Measurements from ENCODE around the gene DAO.

- no peak for TF ChIP-seq CTCF (conservative IDR thresholded peaks at IDR 0.05 in 1 of 2, IDR thresholded peaks at IDR 0.05 in 1 of 2; ENCODE audit: low read depth in 1 of 2, low read length in 2 of 2)
- no peak for TF ChIP-seq EZH2 (IDR thresholded peaks at IDR 0.05; ENCODE audit: low read length, missing control alignments)
Observed at GRCh38 chr12:108835860-108836634, 43.8 kb upstream of the DAO start.
